ENCODE data around the gene COQ4. TPM values are rescaled to one million over a fixed set of nuclear protein-coding genes. Genes with fewer than 3 reads are reported as not detected.

Gene COQ4
- total and polyA plus RNA-seq, 2 of the 8 experiments (the other 6 are each of a cell fraction or from before 2014, with no cell fraction given), result 32.3 to 58.8 TPM

- TF ChIP-seq ATF3 (IDR thresholded peaks at IDR 0.05; ENCODE audit: insufficient read depth, low read depth, low read length) (peak; percentile 39; the same call in 1 of the 2 replicates), EP300 (IDR thresholded peaks at IDR 0.05; ENCODE audit: borderline replicate concordance in 1 of 2, low read depth in 2 of 2, low read length in 2 of 2) (no peak), TAF7 (optimal IDR thresholded peaks at IDR 0.05; ENCODE audit: borderline replicate concordance, low read depth, low read length) (peak; percentile 53), KDM4A (IDR thresholded peaks at IDR 0.05; ENCODE audit: low read depth, low read length, severe bottlenecking) (peak; percentile 87), POLR2A (IDR thresholded peaks at IDR 0.05; ENCODE audit: control extremely low read depth in 1 of 2, low read depth in 2 of 2, low read length in 2 of 2) (no peak; a peak in 1 of 3 replicates), NANOG (IDR thresholded peaks at IDR 0.05; ENCODE audit: insufficient read depth, low read depth, low read length, poor library complexity, severe bottlenecking) (no peak), CBX5 (IDR thresholded peaks at IDR 0.05; ENCODE audit: low read depth, low read length) (no peak), CHD1 (IDR thresholded peaks at IDR 0.05; ENCODE audit: low read depth, low read length) (no peak)
These were observed 698 bp upstream of the COQ4 start (continued) for GRCh38 chr9:128321879-128322403.
